Osteoblast (primary cell): ENCODE measurements around the gene CCDC60. TPM values are rescaled to one million over a fixed set of nuclear protein-coding genes. Genes with fewer than 3 reads are reported as not detected.

Experiments used
- DNase-seq: peaks from one replicate; pipeline ENCODE4 v3.0.0; 2011; ENCODE audit warnings: low spot score, mixed read lengths; ENCODE audit not compliant: insufficient read length; ENCODE audit errors: missing footprints
- H2AFZ ChIP-seq: 2 replicates; pipeline ENCODE4 v1.6.0; 2011; ENCODE audit warnings: mild to moderate bottlenecking, low read length
- H3K27ac ChIP-seq: 2 replicates; pipeline ENCODE4 v1.5.1; 2011; ENCODE audit warnings: mild to moderate bottlenecking, low read depth, low read length, moderate library complexity
- H3K27me3 ChIP-seq: 2 replicates; pipeline ENCODE4 v1.6.0; 2012; ENCODE audit warnings: mild to moderate bottlenecking, control low read depth, inconsistent platforms, low read length, moderate library complexity; ENCODE audit not compliant: insufficient read depth
- H3K36me3 ChIP-seq: 2 replicates; pipeline ENCODE4 v1.5.1; 2011; ENCODE audit warnings: mild to moderate bottlenecking, low read length, control low read depth, moderate library complexity; ENCODE audit not compliant: insufficient read depth
- H3K4me1 ChIP-seq: 2 replicates; pipeline ENCODE4 v1.5.1; 2011; ENCODE audit warnings: mild to moderate bottlenecking, low read length, control low read depth, moderate library complexity; ENCODE audit not compliant: insufficient read depth
- H3K4me2 ChIP-seq: 2 replicates; pipeline ENCODE4 v1.6.0; 2011; ENCODE audit warnings: mild to moderate bottlenecking, low read length; ENCODE audit not compliant: insufficient read depth
- H3K4me3 ChIP-seq: fragments of 200-600 bp; sonication (generic); 3 replicates; pipeline ENCODE4 v1.5.1; 2012; ENCODE audit warnings: mild to moderate bottlenecking, low read length, inconsistent platforms; ENCODE audit not compliant: insufficient read depth
- H3K79me2 ChIP-seq: 2 replicates; pipeline ENCODE4 v1.6.0; 2012; ENCODE audit warnings: mild to moderate bottlenecking, low read length, control low read depth, inconsistent platforms; ENCODE audit not compliant: insufficient read depth
- H3K9me3 ChIP-seq: 2 replicates; pipeline ENCODE4 v1.5.1; 2011; ENCODE audit warnings: low read depth, low read length, control low read depth
- H4K20me1 ChIP-seq: 2 replicates; pipeline ENCODE4 v1.6.0; 2012; ENCODE audit warnings: mild to moderate bottlenecking, low read length, control low read depth; ENCODE audit not compliant: insufficient read depth
- CTCF ChIP-seq: IDR thresholded peaks from 2 replicates; pipeline ENCODE4 v1.5.1; 2011; ENCODE audit warnings: mild to moderate bottlenecking, low read depth, low read length, moderate library complexity; ENCODE audit errors: extremely low read depth
- total RNA-seq: library from RNA; depleted of rRNA; stranded (reverse); fragments of >200 nt; gene quantifications from 2 replicates; pipeline ENCODE4 v1.2.3, GENCODE V29; 2012

The CCDC60 gene
- total RNA-seq, 1 donor = not detected

GRCh38 chr12:119306593-119306992 is 27.9 kb upstream of the CCDC60 start:
- Histone ChIP-seq H3K27ac (no peak overlapping the region), H3K4me3 (no peak overlapping the region), H3K79me2 (no peaks in the 10 kb centered on the region), H3K4me2 (no peak overlapping the region), H4K20me1 (no peaks in the 10 kb centered on the region), H2AFZ (no peak overlapping the region), H3K36me3 (no peaks in the 10 kb centered on the region), H3K27me3 (no peaks in the 10 kb centered on the region), H3K4me1 (no peaks in the 10 kb centered on the region), H3K9me3 (no peaks in the 10 kb centered on the region)
- TF ChIP-seq CTCF = no peak
- no peak for DNase-seq

DNA sequence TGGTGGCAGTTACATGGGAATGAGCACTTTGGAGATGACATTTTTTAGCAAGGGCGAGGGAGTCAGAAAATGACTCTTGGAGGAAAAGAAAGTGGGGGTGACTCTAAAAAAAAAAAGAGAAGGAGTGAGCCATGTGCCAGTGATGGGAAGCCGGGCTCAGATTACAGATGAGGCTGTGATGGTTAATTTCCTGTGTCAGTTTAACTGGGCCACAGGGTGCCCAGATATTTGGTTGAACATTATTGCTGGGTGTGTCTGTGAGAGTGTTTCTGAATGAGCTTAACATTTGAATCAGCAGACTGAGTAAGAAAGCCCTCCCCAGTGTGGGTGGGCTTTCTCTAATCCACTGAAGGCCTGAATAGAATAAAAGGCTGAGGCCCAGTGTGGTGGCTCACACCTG is 26.8 kb upstream of the CCDC60 start:
- Histone ChIP-seq H3K4me3 (no peak overlapping the region), H3K9me3 (no peaks in the 10 kb centered on the region), H3K79me2 (no peaks in the 10 kb centered on the region), H4K20me1 (no peaks in the 10 kb centered on the region), H3K4me1 (no peaks in the 10 kb centered on the region), H3K36me3 (no peaks in the 10 kb centered on the region), H3K27me3 (no peaks in the 10 kb centered on the region), H3K27ac (no peak overlapping the region), H2AFZ (no peak overlapping the region), H3K4me2 (no peak overlapping the region)
- no peak for DNase-seq
- TF ChIP-seq CTCF = no peak

DNA sequence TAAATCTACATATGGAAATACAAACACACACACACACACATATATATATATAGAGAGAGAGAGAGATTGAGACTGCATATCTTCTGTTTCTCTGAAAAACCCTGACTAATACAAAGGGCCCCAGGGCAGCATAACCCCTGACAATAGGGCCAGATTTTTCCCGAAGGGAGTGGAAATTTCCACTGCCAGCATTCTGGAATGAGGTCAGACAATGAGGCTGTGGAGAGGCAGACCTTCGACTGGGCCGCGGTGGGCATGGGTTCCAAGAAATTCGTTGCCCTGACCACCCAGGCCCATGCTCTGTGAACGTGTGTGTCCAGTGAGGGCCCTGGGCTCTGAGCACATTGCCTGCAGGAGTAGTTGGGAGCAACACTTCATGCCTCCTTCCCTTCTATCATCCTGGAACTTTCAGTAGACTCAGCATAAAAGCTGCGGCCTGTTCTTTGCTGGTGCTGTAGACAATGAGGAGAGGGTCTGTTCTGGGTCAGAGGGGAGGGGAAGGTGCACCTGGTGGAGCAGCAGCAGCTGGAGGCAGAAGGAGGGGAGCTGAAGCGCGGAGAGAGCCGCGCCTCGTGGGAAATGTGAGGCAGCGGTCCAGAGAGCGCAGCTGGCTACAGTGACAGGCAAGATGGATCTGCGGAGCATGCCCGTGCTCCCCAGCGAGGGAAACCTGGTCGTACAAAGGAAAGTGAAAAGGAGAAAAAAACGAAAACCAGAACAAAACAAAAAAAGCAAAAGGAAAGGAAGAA is 25.6 kb upstream of the CCDC60 start:
- Histone ChIP-seq H3K4me1 (no peaks in the 10 kb centered on the region), H3K27me3 (no peaks in the 10 kb centered on the region), H3K79me2 (no peaks in the 10 kb centered on the region), H3K4me3 (no peak overlapping the region), H2AFZ (no peak overlapping the region), H4K20me1 (no peaks in the 10 kb centered on the region), H3K36me3 (no peaks in the 10 kb centered on the region), H3K27ac (no peak overlapping the region), H3K9me3 (no peaks in the 10 kb centered on the region), H3K4me2 (no peak overlapping the region)
- DNase-seq = no peak
- no peak for TF ChIP-seq CTCF

DNA sequence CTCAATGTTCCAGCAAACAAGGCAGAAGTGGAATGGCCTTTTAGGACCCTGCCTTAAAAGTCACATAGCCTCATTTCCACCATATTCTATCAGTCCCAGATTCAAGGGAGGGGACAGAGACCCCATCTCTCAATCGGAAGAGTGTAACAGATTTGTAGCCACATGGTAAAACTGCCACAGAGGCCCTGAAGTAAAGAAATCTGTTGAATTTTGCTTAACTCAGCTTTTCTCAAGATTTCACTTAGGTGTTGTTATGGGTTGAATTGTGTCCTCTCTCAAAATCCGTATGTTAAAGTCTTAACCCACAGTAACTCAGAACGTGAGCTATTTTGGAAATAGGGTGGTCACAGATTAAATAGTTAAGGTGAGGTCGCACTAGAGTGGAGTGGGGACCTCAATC is 22.7 kb upstream of the CCDC60 start:
- Histone ChIP-seq H3K36me3 (no peaks in the 10 kb centered on the region), H2AFZ (no peak overlapping the region), H3K9me3 (no peaks in the 10 kb centered on the region), H3K27ac (no peak overlapping the region), H3K4me3 (no peak overlapping the region), H3K79me2 (no peaks in the 10 kb centered on the region), H3K27me3 (no peaks in the 10 kb centered on the region), H3K4me1 (no peaks in the 10 kb centered on the region), H4K20me1 (no peaks in the 10 kb centered on the region), H3K4me2 (no peak overlapping the region)
- DNase-seq = no peak
- no peak for TF ChIP-seq CTCF
